Ishikawa (cell line): ENCODE results near the gene RSU1.

Experiments used
- CEBPB ChIP-seq: IDR thresholded peaks from 2 replicates; pipeline ENCODE4 v1.6.1; 2012
- CREB1 ChIP-seq: IDR thresholded peaks from 2 replicates; pipeline ENCODE4 v1.6.1; 2012; ENCODE audit warnings: low read depth
- EGR1 ChIP-seq: IDR thresholded peaks from 2 replicates; pipeline ENCODE4 v1.6.1; 2012
- EP300 ChIP-seq: IDR thresholded peaks from 2 replicates; pipeline ENCODE4 v1.6.1; 2012; ENCODE audit warnings: borderline replicate concordance
- FOXM1 ChIP-seq: IDR thresholded peaks from 2 replicates; pipeline ENCODE4 v1.6.1; 2012; ENCODE audit warnings: low read depth, borderline replicate concordance
- NFIC ChIP-seq: IDR thresholded peaks from 2 replicates; pipeline ENCODE4 v1.6.1; 2012
- TAF1 ChIP-seq: IDR thresholded peaks from 2 replicates; pipeline ENCODE4 v1.6.1; 2012; ENCODE audit warnings: low read depth, mild to moderate bottlenecking
- TCF12 ChIP-seq: IDR thresholded peaks from 2 replicates; pipeline ENCODE4 v1.6.1; 2012; ENCODE audit warnings: low read depth
- TEAD4 ChIP-seq: IDR thresholded peaks from 2 replicates; pipeline ENCODE4 v1.6.1; 2012
- YY1 ChIP-seq: IDR thresholded peaks from 2 replicates; pipeline ENCODE4 v1.6.1; 2012; ENCODE audit warnings: low read depth
- ZBTB7A ChIP-seq: IDR thresholded peaks from 2 replicates; pipeline ENCODE4 v1.6.1; 2012; ENCODE audit warnings: low read depth
- TF ChIP-seq, protein P1 (sequence below): IDR thresholded peaks from 2 replicates; pipeline ENCODE4 v1.6.1; 2012; ENCODE audit warnings: low read depth, mild to moderate bottlenecking
- TF ChIP-seq, protein P2 (sequence below): IDR thresholded peaks from 2 replicates; pipeline ENCODE4 v1.6.1; 2012
- TF ChIP-seq, protein P3 (sequence below): IDR thresholded peaks from 2 replicates; pipeline ENCODE4 v1.6.1; 2012

DNA sequence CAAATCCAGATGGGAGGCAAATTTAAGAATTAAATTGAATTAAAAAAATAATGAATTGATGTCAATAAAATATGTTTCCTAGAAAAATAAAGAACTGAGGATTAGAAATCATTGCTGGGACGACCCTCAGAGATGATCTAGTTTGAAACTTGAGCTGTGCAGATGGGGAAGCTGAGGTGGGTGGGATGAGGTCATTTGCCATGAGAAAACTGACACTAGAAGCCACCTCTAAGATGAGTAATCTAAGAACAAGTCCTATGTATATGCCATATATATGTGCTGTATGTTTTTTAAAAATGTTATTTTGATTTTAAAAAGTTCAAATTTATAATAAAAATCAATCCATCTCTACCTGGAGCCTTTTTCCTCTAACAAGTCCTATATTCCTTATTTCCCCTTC is 135.7 kb downstream of the RSU1 start:
- TF ChIP-seq EP300 (no peak), ZBTB7A (no peak), TEAD4 (no peak), TCF12 (no peak), FOXM1 (no peak), YY1 (no peak), CEBPB (no peak), TAF1 (no peak), CREB1 (no peak), EGR1 (no peak), NFIC (no peak)
- TF ChIP-seq, protein P1, sequence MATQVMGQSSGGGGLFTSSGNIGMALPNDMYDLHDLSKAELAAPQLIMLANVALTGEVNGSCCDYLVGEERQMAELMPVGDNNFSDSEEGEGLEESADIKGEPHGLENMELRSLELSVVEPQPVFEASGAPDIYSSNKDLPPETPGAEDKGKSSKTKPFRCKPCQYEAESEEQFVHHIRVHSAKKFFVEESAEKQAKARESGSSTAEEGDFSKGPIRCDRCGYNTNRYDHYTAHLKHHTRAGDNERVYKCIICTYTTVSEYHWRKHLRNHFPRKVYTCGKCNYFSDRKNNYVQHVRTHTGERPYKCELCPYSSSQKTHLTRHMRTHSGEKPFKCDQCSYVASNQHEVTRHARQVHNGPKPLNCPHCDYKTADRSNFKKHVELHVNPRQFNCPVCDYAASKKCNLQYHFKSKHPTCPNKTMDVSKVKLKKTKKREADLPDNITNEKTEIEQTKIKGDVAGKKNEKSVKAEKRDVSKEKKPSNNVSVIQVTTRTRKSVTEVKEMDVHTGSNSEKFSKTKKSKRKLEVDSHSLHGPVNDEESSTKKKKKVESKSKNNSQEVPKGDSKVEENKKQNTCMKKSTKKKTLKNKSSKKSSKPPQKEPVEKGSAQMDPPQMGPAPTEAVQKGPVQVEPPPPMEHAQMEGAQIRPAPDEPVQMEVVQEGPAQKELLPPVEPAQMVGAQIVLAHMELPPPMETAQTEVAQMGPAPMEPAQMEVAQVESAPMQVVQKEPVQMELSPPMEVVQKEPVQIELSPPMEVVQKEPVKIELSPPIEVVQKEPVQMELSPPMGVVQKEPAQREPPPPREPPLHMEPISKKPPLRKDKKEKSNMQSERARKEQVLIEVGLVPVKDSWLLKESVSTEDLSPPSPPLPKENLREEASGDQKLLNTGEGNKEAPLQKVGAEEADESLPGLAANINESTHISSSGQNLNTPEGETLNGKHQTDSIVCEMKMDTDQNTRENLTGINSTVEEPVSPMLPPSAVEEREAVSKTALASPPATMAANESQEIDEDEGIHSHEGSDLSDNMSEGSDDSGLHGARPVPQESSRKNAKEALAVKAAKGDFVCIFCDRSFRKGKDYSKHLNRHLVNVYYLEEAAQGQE: no peak
- TF ChIP-seq, protein P2, sequence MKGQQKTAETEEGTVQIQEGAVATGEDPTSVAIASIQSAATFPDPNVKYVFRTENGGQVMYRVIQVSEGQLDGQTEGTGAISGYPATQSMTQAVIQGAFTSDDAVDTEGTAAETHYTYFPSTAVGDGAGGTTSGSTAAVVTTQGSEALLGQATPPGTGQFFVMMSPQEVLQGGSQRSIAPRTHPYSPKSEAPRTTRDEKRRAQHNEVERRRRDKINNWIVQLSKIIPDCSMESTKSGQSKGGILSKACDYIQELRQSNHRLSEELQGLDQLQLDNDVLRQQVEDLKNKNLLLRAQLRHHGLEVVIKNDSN: no peak
- TF ChIP-seq, protein P3, sequence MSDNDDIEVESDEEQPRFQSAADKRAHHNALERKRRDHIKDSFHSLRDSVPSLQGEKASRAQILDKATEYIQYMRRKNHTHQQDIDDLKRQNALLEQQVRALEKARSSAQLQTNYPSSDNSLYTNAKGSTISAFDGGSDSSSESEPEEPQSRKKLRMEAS: no peak
